HEK293 (cell line): ENCODE measurements around the gene GCK.

ENCODE experiments used
- ZEB2 ChIP-seq: fragments of 450-650 bp; formaldehyde crosslinking; IDR thresholded peaks from 2 replicates; pipeline ENCODE4 v1.5.1; 2016; ENCODE audit warnings: missing biosample characterization, missing genetic modification characterization
- TF ChIP-seq, protein P1 (sequence below): fragments of 450-650 bp; formaldehyde crosslinking; IDR thresholded peaks from 2 replicates; pipeline ENCODE4 v1.5.1; 2016; ENCODE audit warnings: missing biosample characterization, missing genetic modification characterization

DNA sequence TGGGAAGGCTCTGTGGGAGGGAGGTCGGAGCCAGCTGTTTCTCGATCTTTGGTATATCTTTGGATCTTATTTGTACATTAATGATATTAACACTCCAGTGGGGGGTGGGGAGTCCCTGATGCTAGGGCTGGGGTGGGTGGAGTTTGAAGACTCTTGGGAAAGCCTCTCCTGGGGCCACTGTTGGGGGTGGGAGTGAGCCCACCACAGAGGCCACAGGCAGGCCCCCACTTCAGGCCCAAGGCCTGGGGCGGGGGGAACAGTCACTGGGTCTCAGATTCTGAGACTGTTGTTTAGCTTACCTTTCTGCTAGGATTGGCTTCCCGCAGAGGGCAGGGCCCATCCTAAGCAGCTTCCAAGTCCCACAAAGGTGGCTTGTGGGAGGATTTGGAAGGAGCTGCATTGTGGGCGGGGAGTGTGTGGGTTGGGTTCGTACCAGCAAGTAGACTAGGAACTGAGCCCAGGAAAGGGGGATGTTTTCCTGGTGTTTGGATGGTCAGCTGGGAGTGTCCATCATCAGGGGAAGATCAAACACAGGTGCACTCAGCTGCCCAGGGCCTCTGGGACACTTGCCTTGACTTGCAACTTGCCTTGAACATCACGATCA lies 23.4 kb upstream of the GCK start:
- TF ChIP-seq, protein P1, sequence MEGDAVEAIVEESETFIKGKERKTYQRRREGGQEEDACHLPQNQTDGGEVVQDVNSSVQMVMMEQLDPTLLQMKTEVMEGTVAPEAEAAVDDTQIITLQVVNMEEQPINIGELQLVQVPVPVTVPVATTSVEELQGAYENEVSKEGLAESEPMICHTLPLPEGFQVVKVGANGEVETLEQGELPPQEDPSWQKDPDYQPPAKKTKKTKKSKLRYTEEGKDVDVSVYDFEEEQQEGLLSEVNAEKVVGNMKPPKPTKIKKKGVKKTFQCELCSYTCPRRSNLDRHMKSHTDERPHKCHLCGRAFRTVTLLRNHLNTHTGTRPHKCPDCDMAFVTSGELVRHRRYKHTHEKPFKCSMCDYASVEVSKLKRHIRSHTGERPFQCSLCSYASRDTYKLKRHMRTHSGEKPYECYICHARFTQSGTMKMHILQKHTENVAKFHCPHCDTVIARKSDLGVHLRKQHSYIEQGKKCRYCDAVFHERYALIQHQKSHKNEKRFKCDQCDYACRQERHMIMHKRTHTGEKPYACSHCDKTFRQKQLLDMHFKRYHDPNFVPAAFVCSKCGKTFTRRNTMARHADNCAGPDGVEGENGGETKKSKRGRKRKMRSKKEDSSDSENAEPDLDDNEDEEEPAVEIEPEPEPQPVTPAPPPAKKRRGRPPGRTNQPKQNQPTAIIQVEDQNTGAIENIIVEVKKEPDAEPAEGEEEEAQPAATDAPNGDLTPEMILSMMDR (tag by site-specific recombination) = no peak
- TF ChIP-seq ZEB2 (tag by site-specific recombination) = no peak
